ENCODE data around the gene FOXC2.

The FOXC2 gene

DNA sequence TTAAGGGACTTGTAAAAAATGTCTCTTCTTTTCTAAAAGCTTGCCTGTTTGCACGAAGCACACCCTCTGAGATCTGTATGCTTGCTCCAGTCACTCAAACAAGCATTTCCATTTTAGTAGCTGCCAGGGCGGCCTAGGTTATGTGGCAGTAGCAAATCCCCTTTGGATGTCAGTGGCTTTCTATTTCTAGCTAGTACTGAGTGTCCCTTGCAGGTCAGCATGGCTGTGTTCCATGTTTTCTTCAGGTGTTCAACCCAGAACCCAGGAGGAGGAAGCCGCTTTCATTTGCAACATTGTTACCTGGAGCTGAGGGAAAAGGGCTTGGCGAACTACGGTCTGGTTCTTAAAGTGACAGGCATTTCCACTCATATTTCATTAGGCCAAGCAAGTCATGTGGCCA lies 48.1 kb downstream of the FOXC2 start:
- DNase-seq (ENCODE audit: low read depth in 2 of 2) = no peak

DNA sequence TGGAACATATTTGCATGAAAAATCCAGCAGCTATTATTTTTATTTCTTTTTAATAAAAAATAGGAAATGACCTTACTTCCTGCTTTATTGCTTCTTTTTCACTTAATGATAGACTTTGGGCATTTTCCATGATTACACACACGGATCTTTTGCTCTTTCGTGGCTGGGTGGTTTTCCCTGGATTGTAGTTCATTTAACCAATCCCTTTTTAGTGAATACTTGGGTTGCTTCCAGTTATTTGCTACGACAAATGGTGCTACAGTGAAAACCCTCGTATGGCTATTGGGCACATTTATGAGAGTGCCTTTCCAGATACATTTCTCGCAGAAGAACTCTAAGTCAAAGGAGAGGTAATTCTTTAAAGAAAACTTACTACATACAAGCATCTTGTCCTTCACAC lies 50.3 kb downstream of the FOXC2 start:
- no peak for DNase-seq (ENCODE audit: low read depth in 2 of 2)

DNA sequence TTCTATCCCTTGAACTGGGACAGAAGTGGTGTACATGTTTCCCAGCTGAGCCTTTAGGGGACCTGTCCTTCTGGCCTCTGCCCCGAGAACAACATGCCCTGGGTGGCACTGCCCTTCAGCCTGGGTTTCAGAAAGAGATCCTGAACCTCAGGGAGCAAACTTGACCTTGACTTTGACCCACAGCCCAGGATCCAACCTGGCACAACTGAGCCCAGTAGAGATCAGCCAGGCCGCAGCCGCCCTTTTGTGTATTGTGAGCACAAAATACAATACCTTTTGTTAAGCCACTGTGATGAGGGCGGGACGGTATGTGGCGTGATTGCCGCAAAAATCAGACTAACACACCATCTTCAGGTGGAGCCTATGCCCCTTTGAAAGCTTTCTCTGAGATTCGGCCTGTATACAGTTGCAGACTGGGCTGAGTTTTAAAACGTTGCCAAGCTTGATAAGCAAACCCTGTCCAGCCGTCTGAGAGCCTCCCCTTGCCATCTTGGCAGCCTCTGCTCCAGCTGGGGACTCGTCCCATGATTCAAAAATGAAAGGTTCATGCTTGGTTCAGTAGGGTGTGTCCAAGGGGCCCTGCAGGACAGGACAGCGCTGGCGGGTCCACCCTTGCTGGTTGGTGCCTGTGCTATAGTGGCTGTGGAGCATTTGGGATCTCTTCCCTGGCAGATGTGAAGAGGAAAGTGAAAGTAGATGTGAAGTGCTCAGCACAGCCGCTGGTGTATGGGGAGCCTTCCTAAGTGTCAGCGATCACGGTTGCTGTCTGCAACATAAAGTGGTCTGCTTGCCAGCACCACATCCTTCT lies 52.0 kb downstream of the FOXC2 start:
- DNase-seq (ENCODE audit: low read depth in 2 of 2) = no peak
